LNCaP clone FGC (cell line): Measurements from ENCODE around the gene LMBRD2.
"Not testable (repeated sequence)": the region's sequence is repeated elsewhere in the genome, so short reads cannot be mapped to it uniquely, and the experiment has no call there.

ENCODE experiments used
- DNase-seq: peaks from one replicate; pipeline ENCODE4 v3.0.0-alpha.2; 2011; ENCODE audit warnings: low read depth
- H3K4me3 ChIP-seq: 2 replicates; pipeline ENCODE4 v1.5.1; 2011; ENCODE audit warnings: mild to moderate bottlenecking, low read depth, low read length, control low read depth
- TF ChIP-seq, protein P1 (sequence below): IDR thresholded peaks from 2 replicates; pipeline ENCODE4 v1.5.1; 2012; ENCODE audit warnings: mild to moderate bottlenecking; ENCODE audit not compliant: control insufficient read depth, insufficient read depth; ENCODE audit errors: extremely low read depth

Gene LMBRD2

GRCh38 chr5:36151434-36152323, at the start of gene LMBRD2, which contains the start of gene SKP2:
Gene LMBRD2 (minus strand): TSS chr5:36151887. CDS start chr5:36143349, 8,538 bp downstream.
Gene SKP2 (plus strand): TSS chr5:36152111. CDS start chr5:36152263, 152 bp downstream.
- DNase-seq = peak; percentile 93
- H3K4me3 ChIP-seq = peak within 1 kb of the TSS; percentile 87
- TF ChIP-seq, protein P1, sequence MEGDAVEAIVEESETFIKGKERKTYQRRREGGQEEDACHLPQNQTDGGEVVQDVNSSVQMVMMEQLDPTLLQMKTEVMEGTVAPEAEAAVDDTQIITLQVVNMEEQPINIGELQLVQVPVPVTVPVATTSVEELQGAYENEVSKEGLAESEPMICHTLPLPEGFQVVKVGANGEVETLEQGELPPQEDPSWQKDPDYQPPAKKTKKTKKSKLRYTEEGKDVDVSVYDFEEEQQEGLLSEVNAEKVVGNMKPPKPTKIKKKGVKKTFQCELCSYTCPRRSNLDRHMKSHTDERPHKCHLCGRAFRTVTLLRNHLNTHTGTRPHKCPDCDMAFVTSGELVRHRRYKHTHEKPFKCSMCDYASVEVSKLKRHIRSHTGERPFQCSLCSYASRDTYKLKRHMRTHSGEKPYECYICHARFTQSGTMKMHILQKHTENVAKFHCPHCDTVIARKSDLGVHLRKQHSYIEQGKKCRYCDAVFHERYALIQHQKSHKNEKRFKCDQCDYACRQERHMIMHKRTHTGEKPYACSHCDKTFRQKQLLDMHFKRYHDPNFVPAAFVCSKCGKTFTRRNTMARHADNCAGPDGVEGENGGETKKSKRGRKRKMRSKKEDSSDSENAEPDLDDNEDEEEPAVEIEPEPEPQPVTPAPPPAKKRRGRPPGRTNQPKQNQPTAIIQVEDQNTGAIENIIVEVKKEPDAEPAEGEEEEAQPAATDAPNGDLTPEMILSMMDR = no peak

DNA sequence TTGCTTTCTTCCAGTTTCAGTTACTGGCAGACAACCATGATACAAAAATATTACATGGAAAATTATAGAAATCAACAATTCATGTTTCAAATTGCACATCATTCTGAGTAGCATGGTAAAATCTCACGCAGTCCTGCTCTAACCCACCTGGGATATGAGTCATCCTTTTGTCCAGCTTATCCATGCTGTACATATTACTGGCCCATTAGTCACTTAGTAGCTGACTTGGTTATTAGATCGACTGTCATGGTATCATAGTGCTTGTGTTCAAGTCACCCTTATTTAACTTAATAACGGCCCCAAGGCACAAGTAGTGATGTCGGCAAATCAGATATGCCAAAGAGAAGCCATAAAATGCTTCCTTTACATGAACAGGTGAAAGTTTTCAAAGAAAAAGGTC, 48.8 kb upstream of the LMBRD2 start:
- no peak for DNase-seq
- TF ChIP-seq, protein P1 = no peak
- H3K4me3 ChIP-seq = no peak overlapping the region

DNA sequence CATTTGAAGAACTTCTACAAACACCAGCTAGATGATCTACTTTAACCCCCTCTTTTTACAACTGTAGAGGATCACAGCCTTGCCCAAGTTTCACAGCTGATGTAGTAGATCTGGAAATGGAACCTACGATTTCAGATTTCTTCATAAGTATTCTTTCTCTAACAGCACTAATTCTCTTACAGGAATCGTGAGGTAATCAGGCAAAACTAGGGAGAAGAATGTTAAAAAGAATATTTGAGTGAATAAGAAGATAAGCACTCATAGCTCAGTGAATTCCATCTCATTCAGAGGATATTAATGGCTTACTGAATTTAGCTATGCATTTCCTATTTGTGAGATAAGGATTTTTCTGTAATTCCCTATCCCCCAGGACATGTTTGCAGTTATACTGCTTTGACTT, 47.9 kb upstream of the LMBRD2 start:
- no peak overlapping the region for H3K4me3 ChIP-seq
- TF ChIP-seq, protein P1 = no peak
- DNase-seq = no peak

DNA sequence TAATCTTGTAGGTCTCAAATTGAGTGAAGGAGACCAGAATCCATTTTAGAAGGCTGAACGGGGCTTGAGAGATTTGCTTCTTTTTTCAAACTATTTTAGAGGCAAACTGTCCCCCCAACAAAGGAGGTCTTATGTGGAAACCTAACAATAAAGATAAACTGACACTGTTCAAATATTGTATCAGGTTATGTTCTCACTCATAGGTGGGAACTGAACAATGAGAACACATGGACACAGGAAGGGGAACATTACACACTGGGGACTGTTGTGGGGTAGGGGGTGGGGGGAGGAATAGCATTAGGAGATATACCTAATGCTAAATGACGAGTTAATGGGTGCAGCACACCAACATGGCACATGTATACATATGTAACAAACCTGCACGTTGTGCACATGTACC, 47.1 kb upstream of the LMBRD2 start:
- not testable (repeated sequence) for H3K4me3 ChIP-seq, DNase-seq

DNA sequence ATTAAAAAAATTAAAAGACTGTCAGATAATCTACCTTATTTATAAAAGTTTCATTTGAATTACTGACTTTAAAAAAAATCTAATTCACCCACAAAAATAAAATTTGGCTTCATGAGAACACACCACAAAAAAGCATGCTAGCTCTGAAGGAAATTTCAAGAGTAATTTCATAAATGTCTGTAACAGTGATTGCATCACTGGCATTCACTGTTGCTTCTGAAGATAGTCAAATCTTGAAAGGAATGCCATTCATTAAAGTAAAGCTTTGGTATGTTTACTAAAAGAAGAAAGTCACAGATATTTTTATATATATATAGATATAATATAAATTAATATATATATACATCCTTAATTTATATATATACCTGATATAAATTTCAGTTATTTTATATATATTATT, 46.6 kb upstream of the LMBRD2 start:
- DNase-seq = no peak
- TF ChIP-seq, protein P1 = no peak
- no peak overlapping the region for H3K4me3 ChIP-seq

GRCh38 chr5:36193746-36194145, 42.1 kb upstream of the LMBRD2 start:
- DNase-seq = no peak
- TF ChIP-seq, protein P1 = no peak
- H3K4me3 ChIP-seq = no peak overlapping the region

DNA sequence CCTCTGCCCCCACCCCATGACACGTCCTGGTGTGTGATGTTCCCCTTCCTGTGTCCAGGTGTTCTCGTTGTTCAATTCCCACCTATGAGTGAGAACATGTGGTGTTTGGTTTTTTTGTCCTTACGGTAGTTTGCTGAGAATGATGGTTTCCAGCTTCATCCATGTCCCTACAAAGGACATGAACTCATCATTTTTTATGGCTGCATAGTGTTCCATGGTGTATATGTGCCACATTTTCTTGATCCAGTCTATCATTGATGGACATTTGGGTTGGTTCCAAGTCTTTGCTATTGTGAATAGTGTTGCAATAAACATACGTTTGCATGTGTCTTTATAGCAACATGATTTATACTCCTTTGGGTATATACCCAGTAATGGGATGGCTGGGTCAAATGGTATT, 32.7 kb upstream of the LMBRD2 start:
- not testable (repeated sequence) for DNase-seq, H3K4me3 ChIP-seq

- no peak for DNase-seq
- no peak overlapping the region for H3K4me3 ChIP-seq
- TF ChIP-seq, protein P1 = no peak
Measured at GRCh38 chr5:36181774-36182173, 30.1 kb upstream of the LMBRD2 start.
